HL-60/S4 (cell line): ENCODE results near the gene KIAA1671.
"Not testable (repeated sequence)": the region's sequence is repeated elsewhere in the genome, so short reads cannot be mapped to it uniquely, and the experiment has no call there.

Experiments
- in situ Hi-C: fragments of 300-500 bp; cut with MboI; formaldehyde crosslinking; loops from 2 replicates; pipeline ENCODE4 v1.14.3; 2022; ENCODE audit warnings: low sequenced_read_pairs

KIAA1671 gene

DNA sequence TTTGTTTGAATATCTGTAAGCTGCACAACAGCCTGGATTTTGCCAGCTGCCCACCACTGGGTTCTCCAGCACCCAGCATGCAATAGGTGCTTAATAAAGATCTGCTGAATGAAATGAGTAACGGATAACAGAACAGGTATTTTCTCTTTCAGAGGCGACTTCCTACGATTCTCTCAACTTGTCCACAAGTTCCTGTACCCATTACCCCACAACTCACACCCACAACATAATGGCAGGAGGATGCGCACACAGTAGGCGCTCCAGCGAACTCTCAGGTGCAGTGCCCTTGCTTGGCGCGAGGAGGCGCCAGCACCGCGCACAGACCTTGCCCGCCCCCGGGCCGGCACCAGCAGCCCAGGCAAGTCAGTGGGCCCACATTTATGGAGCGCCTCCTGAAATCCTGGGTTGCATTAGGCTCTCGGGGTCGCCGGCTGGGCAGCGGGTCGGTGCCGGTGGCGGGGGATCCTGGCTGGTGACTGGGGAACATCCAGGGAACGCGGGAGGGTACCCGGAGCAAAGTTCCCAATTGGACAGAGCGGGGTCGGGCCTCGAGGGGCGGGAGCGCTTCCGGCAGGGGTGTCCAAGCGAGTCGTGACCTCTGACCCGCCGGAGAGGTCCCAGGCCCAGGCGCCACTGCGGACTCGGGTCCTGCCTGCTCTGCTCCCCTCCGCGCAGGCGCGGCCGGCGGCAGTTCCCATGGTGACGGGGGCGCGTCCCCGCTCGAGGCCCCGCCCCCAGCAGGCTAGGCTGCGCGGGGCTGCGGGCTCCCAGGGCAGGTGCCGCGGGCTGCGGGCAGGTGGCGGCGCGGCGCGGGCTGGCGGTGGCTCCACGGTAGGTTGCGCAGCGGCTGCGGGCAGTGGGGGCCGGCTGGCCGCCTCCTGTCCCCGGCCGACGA is at the start of gene KIAA1671:
KIAA1671 (plus strand) TSS at position 775 of the 895 bp plus-strand sequence. CDS start 75,284 bp downstream, outside the sequence.
- in situ Hi-C loops = no loop called here

DNA sequence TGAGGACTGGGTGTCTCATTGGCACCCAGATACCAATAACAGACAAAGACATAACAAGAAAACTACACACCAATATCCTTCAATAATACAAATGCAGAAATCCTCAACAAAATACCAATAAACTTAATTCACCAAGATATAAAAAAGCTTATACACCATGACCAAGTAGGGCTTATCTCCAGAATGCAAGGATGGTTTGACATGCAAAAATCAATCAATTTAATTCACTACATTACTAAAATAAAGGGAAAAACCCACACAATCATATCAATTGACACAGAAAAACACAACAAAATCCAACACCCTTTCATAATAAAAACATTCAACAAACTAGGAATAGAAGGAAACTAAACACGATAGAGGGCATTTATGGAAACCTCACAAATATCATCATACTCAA is 46.6 kb upstream of the KIAA1671 start:
- in situ Hi-C loops = no loop called here

DNA sequence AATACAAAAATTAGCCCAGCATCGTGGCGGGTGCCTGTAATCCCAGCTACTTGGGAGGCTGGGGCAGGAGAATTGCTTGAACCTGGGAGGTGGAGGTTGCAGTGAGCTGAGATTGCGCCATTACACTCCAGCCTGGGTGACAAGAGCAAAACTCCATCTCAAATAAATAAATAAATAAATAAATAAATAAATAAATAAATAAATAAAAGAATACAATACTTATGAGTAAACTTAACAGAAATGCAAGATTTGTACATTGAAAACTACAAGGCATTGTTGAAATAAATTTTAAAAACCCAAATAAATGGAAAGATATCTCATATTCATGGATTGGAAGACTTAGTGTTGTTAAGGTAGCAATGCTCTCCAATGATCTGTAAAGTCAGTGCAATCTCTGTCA is 45.4 kb upstream of the KIAA1671 start:
- in situ Hi-C loops = not testable (repeated sequence)

DNA sequence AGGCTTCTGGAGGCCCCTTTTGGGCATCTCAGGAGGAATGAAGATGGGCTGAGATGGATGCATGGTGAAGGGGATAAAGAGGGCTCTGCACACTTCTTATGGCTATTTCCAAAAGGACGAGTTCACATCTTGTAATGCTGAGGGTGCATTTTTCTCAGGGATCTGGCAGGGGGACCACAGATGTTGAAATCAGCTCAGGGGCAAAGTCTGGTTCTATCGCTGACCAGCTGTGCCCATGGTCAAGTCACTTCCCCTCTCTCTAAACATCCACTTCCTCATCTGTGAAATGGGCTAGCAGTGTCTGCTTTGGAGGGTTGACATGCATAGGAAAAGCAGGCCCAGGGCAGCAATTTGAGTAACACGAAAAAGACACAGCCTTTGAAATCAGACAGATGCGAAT is 32.5 kb upstream of the KIAA1671 start:
- in situ Hi-C loops = no loop called here

GRCh38 chr22:24925586-24926427 is 26.7 kb upstream of the KIAA1671 start:
- in situ Hi-C loops = no loop called here

DNA sequence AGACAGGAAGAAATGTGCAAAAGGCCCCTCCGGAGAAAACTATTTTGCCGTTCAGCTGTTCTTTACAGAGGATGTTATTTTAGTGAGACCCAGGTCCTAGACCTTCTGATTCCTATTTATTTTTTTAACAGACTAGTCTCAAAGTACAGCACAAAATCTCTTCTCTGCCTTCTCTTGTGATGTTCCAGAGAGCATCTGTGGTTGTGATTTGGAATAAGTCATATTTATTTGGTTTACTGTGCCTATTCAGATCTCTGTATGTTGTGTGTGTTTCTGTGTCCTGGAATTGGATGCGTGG is 26.1 kb upstream of the KIAA1671 start:
- in situ Hi-C loops = no loop called here

DNA sequence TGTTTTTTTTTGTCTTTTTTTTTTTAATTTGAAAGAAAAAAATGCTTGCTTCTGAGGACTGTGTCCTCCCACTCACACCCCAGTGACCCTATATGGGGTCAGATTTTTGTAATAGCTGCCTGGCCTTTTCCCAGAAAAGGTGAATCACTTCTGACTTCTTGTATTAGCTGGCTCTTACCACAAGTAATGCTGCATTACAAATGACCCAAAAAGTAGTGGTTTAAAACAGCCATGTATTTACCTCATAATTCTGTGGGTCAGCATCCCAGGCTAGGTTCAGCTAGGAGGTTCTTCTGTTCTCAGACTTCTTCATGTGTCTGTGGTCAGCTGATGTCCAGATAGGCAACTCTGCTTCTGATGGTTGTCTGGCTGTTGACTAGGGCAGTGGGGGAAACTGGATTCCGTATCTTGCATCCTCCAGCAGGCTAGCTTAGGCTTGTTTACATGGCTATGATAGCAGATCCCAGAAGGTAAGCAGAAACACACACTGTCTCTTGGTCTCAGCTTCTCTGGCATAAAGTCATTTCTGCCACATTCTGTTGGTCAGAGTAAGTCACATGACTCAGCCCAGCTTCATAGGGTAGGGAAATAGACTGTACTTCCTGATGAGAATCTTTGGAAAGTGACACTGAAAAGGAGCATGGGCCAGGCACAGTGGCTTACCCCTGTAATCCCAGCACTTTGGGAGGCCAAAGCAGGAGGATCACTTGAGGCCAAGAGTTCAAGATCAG is 25.5 kb upstream of the KIAA1671 start:
- in situ Hi-C loops = no loop called here

- in situ Hi-C loops = no loop called here
These were observed 24.2 kb upstream of the KIAA1671 start for GRCh38 chr22:24928322-24928721.

DNA sequence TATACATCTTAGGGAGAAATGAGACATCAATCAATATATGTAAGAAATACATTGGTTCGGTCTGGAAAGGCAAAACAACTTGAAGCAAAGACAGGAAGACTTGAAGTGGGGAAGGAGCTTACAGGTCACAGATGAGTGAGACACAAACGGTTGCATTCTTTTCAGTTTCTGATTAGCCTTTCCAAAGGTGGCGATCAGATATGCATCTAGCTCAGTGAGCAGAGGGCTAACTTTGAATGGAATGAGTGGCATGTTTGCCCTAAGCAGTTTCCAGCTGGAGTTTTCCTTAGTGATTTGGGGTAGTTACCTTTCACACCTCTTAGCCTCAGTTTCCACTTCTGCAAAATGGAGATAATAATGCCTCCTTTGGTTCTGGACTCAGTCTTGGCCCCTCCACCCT is 21.8 kb upstream of the KIAA1671 start:
- in situ Hi-C loops = no loop called here

- in situ Hi-C loops = no loop called here
These were observed 16.6 kb upstream of the KIAA1671 start for GRCh38 chr22:24935771-24936483.

GRCh38 chr22:24937114-24937513 is 15.4 kb upstream of the KIAA1671 start:
- in situ Hi-C loops = no loop called here

DNA sequence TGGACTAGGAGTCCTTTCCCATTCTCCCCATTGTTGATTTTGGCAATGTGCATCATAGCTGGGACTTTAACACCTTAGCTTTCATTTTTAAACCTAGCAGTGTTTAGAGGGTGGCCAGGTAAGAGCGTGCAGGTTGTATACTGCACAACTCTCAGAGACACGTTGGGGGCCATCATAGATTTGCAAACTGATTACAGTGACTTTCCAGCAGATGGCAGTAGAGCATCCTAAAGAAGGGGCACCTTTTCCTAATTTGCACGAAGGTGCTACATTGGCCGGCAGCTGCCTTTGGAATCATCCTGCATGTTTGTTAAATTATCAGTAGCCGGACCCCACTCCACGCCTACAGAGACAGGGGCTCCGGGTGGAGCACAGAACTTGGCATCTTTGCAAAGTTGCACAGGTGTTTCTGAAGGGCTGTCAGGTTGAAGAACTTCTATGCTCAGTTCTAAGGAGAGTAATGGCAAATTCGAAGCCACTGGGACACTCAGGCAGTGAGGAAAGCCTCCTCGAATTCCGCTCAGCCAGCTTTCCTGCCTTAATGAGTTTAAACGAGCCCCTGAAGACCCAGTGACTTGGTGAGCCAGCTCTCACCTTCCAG is 13.7 kb upstream of the KIAA1671 start:
- in situ Hi-C loops = no loop called here

DNA sequence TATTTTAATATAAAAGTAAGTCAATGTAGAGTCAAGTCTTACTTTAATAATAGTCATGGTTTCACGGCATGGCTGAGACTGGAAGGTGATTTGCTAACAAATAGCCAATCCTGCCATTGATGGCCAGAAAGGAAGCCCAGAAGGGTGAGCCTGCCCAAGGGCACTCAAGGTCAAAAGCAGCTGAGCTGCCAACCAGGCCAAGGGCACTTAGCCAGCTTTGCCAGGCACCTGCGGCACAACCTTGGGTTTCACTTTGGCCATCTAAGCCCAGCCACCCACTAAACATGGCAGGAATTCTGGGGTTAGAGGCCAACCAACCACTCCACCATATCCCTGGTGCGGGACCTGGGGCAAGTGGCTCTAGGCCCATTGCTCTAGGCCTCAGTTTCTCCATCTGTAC is 10.2 kb upstream of the KIAA1671 start:
- in situ Hi-C loops = loop anchor here (10.0 kb wide), 1 partner anchor 102 kb away; no protein-coding TSS in a partner anchor

DNA sequence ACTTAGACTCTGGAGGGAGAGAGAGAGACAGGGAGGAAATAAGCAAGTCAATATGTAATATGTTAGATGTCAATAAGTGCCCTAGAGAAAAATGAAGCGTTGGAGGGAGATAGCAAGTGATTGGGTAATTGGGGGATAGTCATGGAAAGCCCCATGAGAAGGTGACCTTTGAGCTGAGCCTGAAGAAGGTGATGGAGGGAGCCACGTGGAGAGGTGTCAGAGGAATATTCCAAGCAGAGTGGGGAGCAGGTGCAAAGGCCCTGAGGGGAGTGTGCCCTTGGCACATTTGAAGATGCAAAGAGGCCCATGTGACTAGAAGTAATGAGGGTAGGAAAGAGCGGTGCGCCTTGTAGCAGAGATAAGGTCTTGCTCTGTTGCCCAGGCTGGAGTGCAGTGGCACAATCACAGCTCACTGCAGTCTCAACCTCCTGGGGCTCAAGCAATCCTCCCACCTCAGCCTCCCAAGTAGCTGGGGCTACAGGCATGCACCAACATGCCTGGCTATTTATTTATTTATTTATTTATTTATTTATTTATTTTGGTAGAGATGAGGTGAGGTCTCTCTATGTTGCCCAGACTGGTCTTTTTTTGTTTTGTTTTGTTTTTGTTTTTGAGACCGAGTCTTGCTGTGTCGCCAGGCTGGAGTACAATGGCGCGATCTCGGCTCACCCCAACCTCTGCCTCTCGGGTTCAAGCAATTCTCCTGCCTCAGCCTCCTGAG is 8.1 kb upstream of the KIAA1671 start:
- in situ Hi-C loops = loop anchor here (10.0 kb wide), 1 partner anchor 100 kb away; no protein-coding TSS in a partner anchor

- in situ Hi-C loops = loop anchor here (10.0 kb wide), 1 partner anchor 99 kb away; no protein-coding TSS in a partner anchor
These were observed 7.1 kb upstream of the KIAA1671 start for GRCh38 chr22:24945430-24945829.

DNA sequence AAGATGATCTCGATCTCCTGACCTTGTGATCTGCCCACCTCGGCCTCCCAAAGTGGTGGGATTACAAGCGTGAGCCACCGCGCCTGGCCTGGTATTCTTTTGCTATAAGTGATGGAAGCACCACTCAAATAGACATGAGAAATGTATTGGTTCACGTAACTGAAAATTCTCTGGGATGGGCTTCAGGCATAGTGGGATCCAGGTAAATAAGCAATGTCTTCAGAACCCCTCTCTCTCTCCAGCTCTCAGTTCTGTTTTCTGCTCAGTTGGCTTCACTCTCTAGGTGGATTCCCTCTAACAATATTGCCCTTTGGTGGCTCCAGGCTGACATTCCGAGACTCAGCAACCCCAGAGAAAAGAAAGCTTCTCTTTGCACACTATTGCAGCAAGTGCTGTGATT is 5.1 kb upstream of the KIAA1671 start:
- in situ Hi-C loops = loop anchor here (10.0 kb wide), 1 partner anchor 97 kb away; no protein-coding TSS in a partner anchor

DNA sequence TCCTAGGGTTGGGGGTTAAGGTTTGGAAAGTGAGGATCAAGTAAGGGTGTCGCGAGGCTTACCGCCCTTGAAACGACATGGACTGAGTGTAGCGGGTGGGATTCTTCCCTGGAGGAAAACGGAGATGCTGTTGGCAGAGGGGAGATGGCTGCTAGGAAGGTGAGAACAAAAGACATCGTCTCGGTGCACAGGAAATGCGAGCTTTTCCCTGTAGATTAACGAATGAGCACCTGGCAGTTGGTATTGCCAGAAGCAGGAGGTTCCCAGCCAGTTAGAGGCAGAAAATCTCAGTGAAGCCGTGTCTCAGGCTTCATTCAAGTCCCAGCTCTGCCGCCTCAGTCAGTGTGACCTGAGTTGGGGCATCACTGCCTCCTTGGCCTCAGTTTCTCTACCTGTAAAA is 4.6 kb upstream of the KIAA1671 start:
- in situ Hi-C loops = loop anchor here (10.0 kb wide), 1 partner anchor 97 kb away; no protein-coding TSS in a partner anchor

DNA sequence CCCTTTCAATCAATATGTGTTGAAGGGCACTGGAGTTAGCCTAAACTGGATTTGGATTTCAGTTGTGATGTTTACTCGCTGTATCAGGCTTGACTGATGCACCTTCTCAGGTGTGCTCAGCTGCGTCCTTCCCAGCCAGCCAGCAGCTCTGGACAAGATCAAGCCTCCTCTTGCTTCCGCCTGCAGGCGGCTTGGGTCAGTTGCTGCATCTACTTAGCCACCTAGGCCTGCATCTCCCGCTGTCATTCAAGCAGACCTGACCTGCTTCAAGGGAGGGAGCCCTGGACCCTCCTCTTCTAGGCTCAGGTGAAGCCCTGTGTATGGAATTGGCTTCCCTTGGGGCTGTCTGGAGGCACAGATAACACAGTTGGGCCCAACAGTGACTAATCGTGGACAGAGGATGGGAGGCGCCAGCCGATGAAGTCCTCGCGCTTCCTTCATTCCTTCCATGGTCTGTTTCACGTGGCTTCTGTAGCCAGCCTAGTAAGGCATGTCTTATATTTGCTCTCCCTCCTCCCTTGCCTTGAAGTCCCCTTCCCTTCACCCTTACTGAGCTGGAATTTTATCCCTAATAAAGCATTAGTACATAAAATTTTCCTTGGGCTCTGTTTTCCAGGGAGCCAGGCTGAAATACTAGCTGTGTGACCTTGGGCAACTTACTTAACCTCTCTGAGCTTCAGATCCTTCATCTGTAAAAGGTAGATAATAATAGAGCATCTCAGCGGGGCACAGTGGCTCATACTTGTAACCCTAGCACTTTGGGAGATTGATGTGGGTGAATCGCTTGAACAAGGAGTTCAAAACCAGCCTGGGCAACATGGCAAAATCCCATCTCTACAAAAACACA is 3.9 kb upstream of the KIAA1671 start:
- in situ Hi-C loops = loop anchor here (10.0 kb wide), 1 partner anchor 96 kb away; no protein-coding TSS in a partner anchor
